GM21737 (cell line): ENCODE data around the gene CES3.

Source experiments
- ATAC-seq: cut with Tn5 transposase; IDR thresholded peaks from one replicate; pipeline ENCODE4 v1.9.1; 2021; ENCODE audit warnings: mild to moderate bottlenecking, moderate library complexity; ENCODE audit not compliant: unreplicated experiment

Gene CES3

GRCh38 chr16:66961065-66961744, at the start of gene CES3:
CES3 (plus strand) TSS chr16:66961266; CDS start chr16:66961308, 42 bp downstream.
- peak; percentile 63 for ATAC-seq

GRCh38 chr16:66911801-66912200, 49.3 kb upstream of the CES3 start:
- ATAC-seq: no peak

GRCh38 chr16:66913081-66913480, 48.0 kb upstream of the CES3 start:
- ATAC-seq: no peak

DNA sequence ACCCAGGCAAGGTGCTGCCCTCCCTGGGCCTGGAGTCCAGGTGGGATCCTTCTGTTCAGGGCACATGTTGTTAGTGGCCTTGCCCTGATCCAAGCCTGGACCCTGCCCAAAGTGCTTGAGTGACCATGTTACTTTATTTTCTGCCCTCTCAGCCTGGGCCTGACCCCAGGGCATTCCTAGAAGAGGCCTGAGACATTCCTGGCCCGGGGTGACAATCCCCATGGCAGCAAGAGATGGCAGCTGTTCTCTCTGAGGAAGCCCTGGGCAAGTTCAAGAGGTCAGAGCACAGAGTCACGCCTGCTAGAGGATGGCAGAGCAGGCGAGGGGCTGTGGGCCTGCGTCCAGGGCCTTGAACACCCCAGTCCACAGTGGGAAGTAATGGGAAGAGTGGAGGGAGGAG, 47.4 kb upstream of the CES3 start:
- ATAC-seq: no peak

DNA sequence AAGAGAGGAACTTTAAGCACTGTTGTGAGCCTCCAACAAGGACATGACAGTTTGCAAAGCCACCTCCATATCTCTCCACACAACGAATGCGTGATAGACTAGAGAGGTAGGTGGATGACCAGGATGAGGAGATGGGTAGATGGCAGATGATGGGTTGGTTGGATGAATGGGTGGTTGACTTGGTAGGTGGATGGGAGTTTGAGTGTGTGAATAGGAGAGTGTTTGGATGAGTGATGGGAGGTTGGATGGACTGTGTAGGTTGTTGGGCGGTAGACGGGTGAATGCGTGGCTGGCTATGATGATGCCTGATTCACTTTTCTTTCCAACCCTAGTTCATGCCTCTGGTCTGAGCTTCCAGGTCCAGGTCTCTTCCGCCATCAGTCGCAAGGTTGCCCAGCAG, 46.5 kb upstream of the CES3 start:
- ATAC-seq: no peak

DNA sequence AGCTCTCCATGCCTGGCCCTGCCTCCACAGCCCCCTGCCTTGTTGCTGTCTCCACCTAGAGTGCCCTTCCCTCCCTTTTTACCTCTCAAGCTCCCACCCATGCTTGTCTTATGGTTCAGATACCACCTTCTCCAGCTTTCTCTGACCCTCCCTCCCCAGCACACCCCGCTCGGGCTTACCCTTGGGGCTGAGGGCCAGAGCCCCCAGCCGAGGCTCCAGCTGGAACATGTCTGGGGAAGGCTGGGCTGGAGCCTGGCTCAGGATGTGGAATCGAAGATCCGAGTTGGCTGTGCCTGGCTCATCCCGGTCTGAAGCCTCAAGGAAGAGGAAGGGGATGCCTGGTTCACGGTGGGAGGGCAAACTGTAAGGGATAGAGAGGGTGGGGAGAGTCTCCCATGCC, 46.0 kb upstream of the CES3 start:
- ATAC-seq: no peak

DNA sequence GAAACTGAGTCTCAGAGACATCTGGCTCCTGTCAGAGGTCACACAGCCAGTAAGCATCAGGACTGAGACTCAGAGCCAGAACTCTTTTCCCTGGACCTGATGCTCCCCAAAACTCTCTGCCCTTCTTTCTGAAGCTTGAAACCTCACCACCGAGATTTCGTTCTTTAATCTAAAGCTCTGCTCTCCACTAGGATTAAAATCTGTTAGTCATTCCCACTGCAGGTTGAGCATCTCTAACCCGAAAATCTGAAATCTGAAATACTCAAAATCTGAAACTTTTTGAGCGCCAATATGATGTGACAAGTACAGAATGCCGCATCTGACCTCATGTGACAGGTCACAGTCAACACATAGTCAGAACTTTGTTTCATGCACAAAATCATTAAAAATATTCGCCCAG, 44.5 kb upstream of the CES3 start:
- ATAC-seq: no peak

GRCh38 chr16:66917741-66918140, 43.3 kb upstream of the CES3 start:
- ATAC-seq: no peak

GRCh38 chr16:66918355-66918754, 42.7 kb upstream of the CES3 start:
- ATAC-seq: no peak

DNA sequence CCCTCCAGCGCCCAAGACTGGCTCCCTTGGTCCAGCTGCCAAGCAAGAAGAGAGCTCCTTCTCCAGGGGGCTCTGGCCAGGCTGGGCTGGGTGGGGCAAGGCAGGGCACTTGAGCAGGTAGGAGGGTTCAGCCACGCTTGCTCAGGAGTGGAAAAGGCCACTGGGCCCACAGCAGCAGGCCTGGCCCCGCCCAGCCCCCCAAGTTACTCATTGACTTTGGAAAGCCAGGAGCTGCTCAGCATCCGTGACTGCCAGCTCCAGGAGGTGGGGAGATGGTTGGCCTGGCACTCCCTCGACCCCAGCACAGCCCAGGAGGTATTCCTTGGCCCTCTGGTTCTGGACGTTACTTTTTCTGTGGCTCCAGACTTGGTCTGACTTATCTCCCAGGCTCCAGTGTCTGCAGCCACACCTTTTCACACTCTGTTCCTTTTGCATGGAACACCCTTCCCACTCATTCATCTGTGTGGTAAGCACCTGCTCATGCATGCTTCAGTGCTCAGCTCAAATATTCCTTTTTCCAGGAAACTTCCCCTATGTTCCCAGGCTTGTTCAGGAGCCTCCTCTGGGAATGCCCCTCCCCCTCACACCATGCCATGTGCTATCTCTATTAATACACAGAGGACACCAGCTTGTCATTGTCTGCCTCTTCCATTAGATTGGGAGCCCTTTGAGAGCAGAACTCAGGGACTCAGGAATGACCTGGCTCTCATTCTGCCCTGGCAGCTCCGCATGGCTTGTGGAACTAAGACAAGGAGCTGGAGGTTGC, 42.1 kb upstream of the CES3 start, which contains the start of gene CDH16:
TSS of gene CDH16 (minus strand) at position 83 of the 766 bp plus-strand sequence. CDS start 820 bp downstream, outside the sequence.
- no peak for ATAC-seq

- no peak for ATAC-seq
Observed at GRCh38 chr16:66919569-66920298, 41.3 kb upstream of the CES3 start.

DNA sequence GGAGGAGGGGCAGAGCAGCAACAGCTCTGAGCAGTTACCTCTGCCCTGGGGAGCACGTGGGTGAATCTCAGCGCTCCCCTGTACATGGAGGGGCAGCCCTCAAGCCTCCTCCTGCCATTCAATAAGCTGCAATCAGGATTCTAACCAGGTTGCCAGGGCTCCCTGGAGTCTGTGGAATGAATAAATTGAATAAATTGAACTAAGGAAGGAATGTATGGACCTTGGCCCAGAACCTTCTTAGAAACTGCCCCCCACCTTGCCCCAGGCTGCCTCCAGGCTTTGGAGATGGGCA, 40.8 kb upstream of the CES3 start:
- no peak for ATAC-seq

DNA sequence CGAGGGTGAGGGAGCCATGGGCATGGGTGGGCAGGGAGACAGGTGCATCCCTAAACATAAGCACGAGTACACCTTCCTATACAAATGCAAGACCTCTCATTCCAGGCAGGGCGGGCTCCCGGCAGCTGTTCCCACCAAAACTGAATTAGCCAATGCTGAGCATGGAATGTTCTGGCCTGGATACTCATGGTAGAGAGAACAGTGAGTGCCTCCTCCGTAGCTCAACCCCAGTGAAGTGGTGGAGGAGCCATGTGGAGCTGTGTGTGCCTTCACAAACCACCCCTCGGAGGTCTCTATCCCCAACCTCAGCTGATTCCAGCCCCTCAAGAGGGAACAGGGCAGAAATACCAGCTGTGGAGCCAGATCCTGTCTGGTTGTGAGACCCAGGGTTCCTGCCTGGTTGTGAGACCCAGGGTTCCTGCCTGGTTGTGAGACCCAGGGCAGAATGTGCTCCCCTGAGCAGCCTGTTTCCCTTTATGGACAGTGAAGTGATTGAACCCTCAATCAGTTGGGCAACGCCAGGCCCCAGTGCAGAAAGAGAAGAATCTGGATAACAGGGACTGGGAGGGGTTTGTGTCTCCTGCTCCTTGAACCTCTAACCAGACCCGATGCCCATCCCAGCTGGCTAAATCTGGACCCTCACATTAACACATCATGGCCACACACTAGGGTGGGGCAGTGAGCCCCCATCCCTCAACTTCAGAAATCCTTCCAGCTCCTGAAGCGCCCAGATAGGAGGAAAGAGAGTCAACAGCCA, 40.0 kb upstream of the CES3 start:
- ATAC-seq: no peak

- no peak for ATAC-seq
Observed at GRCh38 chr16:66921729-66922450, 39.2 kb upstream of the CES3 start.

DNA sequence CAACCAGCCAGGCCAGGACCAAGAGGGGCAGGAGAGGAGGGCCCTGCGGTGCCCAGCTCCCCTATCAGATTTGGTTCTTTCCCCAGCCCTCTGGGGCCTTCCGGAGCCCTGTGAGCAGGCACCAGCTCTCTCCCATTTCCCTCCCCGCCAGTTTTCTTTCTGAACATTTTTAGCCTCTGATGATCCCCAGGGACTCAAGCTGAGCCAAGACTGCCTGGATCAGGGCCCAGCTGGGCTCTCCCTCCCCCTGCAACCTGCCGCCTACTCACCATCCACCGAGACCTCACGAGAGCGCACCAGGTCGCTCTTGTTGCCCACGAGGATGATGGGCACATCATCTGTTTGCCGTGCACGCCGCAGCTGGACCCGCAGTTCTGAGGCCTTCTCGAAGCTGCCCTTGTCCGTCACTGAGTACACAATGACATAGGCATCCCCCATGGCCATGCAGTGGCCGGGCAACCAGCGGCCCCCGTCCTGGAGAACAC, 37.8 kb upstream of the CES3 start:
- ATAC-seq: no peak

- no peak for ATAC-seq
Observed at GRCh38 chr16:66923866-66924265, 37.2 kb upstream of the CES3 start.

DNA sequence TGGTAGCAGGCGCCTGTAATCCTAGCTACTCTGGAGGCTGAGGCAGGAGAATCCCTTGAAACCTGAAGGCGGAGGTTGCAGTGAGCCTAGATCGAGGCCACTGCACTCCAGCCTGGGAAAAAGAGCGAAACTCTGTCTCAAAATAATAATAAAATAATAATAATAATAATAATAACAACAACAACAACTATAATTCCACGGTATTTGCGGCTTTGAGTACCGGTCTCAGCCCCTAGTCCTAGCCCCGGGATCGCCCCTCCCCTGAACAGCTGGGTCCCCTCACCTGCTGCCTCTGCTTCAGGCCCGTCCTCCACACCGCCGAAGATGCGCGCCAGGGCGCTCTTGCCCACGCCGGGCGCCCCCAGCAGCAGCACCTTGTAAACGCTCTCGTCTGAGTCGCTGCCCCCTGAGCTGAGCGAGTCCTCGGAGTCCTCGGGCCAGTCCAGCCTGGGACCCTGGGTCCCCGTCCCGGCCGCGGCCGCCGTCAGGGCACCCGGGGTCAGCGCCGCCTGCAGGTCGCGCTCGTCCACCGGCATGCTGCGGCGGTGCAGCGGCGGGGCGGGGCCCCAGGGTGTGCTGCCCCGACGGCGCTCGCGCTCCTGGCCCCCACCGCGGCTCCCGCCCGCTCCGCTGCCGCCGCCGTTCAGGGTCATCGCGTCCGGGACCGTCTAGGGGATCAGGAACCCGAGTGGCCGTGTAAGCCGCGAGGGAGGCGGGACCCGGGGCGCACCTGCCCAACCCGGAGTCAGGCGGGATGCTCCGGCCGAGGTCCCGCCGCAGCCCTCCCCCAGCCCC, 36.3 kb upstream of the CES3 start:
- no peak for ATAC-seq

DNA sequence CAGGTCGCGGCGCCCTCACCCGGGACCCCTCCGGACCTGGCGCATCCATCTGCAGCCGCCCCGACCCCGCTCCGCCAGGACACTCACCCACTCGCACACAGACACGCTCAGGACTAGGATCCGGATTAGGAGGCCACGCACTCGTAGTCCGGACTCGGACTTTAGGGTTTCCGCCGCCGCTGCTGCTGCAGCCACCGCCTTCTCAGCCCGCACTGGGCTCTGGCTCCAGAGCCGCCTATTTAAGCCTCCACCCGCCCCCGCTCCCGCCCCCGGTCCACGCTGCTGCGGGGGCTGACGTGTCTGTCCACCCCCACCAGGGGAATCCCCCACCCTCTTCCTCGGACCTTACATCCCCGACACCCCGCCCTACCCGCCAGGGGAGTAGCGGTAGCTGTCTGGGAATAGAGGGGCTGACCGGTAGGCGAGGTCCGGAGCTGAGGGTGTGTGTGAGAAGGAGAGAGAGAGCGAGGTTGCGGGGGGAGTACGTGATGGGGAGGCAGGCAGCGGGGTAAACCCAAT, 35.7 kb upstream of the CES3 start, which contains the start of gene RRAD:
TSS of gene RRAD (minus strand) at position 214 of the 519 bp plus-strand sequence. CDS start 356 bp downstream, outside the sequence.
- no peak for ATAC-seq
